ENCODE data around the gene SYNGAP1. TPM values are rescaled to one million over a fixed set of nuclear protein-coding genes. Genes with fewer than 3 reads are reported as not detected.

Gene SYNGAP1
- total and polyA plus RNA-seq, 2 experiments from 2014 or later, result 13.9 to 45.0 TPM

DNA sequence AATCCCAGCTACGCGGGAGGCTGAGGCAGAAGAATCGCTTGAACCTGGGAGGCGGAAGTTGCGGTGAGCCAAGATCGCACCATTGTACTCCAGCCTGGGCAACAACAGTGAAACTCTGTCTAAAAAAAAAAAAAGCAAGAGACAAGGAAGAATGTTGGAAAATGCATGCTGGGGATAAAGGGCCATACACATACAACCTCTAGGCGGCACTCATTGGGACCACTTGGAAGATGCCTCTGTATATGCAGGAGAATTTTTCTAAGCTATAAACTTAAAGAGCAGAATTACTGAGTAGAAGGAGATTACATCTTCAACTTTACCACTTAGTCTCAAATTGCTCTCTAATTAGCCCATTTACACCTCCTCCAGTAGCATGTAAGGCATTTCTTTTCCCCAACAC lies 77.3 kb downstream of the SYNGAP1 start:
- no peak for DNase-seq (ENCODE audit: low spot score)

More for the DNA sequence above, 77.3 kb downstream of the SYNGAP1 start:
- H3K79me2 ChIP-seq (replicated peaks; ENCODE audit: insufficient read depth), result no peaks in the 10 kb centered on the region
- H3K9me2 ChIP-seq (ENCODE audit: insufficient read depth), result no peaks in the 10 kb centered on the region
- no peak overlapping the region for H2AFZ ChIP-seq
- no peaks in the 10 kb centered on the region for H3K27me3 ChIP-seq (ENCODE audit: insufficient read depth)
- no peaks in the 10 kb centered on the region for H3K4me1 ChIP-seq (ENCODE audit: insufficient read depth)
- H3K27ac Mint-ChIP-seq, result no peak overlapping the region
- peaks cover 21% of the 10 kb centered on the region for H3K9me3 Mint-ChIP-seq
- H3K4me3 Mint-ChIP-seq, result no peak overlapping the region
- H3K4me3 ChIP-seq, result no peak overlapping the region
- H3K27ac ChIP-seq (ENCODE audit: low read depth), result no peak overlapping the region
- no peaks in the 10 kb centered on the region for H3F3A ChIP-seq (replicated peaks; ENCODE audit: low read depth)
- H3K36me3 Mint-ChIP-seq (ENCODE audit: low read depth), result no peaks in the 10 kb centered on the region; the same call in 2 of the 3 replicates
- H4K20me1 ChIP-seq (replicated peaks; ENCODE audit: insufficient read depth), result no peaks in the 10 kb centered on the region
- peaks cover 5% of the 10 kb centered on the region for H3K27me3 Mint-ChIP-seq (ENCODE audit: insufficient read depth, low read depth, poor library complexity)
- no peaks in the 10 kb centered on the region for H3K4me1 Mint-ChIP-seq
- no peak overlapping the region for H3K4me2 ChIP-seq
- TF ChIP-seq, protein P1, sequence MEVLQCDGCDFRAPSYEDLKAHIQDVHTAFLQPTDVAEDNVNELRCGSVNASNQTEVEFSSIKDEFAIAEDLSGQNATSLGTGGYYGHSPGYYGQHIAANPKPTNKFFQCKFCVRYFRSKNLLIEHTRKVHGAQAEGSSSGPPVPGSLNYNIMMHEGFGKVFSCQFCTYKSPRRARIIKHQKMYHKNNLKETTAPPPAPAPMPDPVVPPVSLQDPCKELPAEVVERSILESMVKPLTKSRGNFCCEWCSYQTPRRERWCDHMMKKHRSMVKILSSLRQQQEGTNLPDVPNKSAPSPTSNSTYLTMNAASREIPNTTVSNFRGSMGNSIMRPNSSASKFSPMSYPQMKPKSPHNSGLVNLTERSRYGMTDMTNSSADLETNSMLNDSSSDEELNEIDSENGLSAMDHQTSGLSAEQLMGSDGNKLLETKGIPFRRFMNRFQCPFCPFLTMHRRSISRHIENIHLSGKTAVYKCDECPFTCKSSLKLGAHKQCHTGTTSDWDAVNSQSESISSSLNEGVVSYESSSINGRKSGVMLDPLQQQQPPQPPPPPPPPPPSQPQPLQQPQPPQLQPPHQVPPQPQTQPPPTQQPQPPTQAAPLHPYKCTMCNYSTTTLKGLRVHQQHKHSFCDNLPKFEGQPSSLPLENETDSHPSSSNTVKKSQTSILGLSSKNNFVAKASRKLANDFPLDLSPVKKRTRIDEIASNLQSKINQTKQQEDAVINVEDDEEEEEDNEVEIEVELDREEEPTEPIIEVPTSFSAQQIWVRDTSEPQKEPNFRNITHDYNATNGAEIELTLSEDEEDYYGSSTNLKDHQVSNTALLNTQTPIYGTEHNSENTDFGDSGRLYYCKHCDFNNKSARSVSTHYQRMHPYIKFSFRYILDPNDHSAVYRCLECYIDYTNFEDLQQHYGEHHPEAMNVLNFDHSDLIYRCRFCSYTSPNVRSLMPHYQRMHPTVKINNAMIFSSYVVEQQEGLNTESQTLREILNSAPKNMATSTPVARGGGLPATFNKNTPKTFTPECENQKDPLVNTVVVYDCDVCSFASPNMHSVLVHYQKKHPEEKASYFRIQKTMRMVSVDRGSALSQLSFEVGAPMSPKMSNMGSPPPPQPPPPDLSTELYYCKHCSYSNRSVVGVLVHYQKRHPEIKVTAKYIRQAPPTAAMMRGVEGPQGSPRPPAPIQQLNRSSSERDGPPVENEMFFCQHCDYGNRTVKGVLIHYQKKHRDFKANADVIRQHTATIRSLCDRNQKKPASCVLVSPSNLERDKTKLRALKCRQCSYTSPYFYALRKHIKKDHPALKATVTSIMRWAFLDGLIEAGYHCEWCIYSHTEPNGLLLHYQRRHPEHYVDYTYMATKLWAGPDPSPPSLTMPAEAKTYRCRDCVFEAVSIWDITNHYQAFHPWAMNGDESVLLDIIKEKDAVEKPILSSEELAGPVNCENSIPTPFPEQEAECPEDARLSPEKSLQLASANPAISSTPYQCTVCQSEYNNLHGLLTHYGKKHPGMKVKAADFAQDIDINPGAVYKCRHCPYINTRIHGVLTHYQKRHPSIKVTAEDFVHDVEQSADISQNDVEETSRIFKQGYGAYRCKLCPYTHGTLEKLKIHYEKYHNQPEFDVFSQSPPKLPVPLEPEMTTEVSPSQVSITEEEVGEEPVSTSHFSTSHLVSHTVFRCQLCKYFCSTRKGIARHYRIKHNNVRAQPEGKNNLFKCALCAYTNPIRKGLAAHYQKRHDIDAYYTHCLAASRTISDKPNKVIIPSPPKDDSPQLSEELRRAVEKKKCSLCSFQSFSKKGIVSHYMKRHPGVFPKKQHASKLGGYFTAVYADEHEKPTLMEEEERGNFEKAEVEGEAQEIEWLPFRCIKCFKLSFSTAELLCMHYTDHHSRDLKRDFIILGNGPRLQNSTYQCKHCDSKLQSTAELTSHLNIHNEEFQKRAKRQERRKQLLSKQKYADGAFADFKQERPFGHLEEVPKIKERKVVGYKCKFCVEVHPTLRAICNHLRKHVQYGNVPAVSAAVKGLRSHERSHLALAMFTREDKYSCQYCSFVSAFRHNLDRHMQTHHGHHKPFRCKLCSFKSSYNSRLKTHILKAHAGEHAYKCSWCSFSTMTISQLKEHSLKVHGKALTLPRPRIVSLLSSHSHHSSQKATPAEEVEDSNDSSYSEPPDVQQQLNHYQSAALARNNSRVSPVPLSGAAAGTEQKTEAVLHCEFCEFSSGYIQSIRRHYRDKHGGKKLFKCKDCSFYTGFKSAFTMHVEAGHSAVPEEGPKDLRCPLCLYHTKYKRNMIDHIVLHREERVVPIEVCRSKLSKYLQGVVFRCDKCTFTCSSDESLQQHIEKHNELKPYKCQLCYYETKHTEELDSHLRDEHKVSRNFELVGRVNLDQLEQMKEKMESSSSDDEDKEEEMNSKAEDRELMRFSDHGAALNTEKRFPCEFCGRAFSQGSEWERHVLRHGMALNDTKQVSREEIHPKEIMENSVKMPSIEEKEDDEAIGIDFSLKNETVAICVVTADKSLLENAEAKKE (CRISPR knock-in tag; IDR thresholded peaks at IDR 0.05), result no peak
- TF ChIP-seq REST (IDR thresholded peaks at IDR 0.05; ENCODE audit: unreplicated experiment) (no peak), STAT1 (IDR thresholded peaks at IDR 0.05; ENCODE audit: unreplicated experiment) (no peak), ZNF331 (CRISPR knock-in tag; IDR thresholded peaks at IDR 0.05; ENCODE audit: low read depth) (no peak), EZH2 (IDR thresholded peaks at IDR 0.05; ENCODE audit: low read depth, unreplicated experiment) (no peak)
- TF ChIP-seq, protein P2, sequence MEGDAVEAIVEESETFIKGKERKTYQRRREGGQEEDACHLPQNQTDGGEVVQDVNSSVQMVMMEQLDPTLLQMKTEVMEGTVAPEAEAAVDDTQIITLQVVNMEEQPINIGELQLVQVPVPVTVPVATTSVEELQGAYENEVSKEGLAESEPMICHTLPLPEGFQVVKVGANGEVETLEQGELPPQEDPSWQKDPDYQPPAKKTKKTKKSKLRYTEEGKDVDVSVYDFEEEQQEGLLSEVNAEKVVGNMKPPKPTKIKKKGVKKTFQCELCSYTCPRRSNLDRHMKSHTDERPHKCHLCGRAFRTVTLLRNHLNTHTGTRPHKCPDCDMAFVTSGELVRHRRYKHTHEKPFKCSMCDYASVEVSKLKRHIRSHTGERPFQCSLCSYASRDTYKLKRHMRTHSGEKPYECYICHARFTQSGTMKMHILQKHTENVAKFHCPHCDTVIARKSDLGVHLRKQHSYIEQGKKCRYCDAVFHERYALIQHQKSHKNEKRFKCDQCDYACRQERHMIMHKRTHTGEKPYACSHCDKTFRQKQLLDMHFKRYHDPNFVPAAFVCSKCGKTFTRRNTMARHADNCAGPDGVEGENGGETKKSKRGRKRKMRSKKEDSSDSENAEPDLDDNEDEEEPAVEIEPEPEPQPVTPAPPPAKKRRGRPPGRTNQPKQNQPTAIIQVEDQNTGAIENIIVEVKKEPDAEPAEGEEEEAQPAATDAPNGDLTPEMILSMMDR (conservative IDR thresholded peaks at IDR 0.05; ENCODE audit: low read depth in 2 of 2), result 0 out of 4 replicates have a peak, but pooled peaks of 1 of the 2 experiments have one; percentile 14
- no peak for ATAC-seq
- H3K36me3 ChIP-seq (ENCODE audit: insufficient read depth), result no peaks in the 10 kb centered on the region

Data from GM23338 (cell line).